GM12865 (cell line): Measurements from ENCODE around the gene GPC6.

Experiments
- DNase-seq: peaks from one replicate; pipeline ENCODE4 v3.0.0; 2010; ENCODE audit warnings: low read depth
- H3K4me3 ChIP-seq: 2 replicates; pipeline ENCODE4 v1.5.1; 2011; ENCODE audit warnings: mild to moderate bottlenecking, low read depth, low read length, control low read depth
- TF ChIP-seq, protein P1 (sequence below): IDR thresholded peaks from 2 replicates; pipeline ENCODE4 v1.5.1; 2011; ENCODE audit warnings: low read length, control low read depth, low read depth, inconsistent platforms; ENCODE audit not compliant: insufficient read depth; ENCODE audit errors: missing control alignments

GPC6 gene

DNA sequence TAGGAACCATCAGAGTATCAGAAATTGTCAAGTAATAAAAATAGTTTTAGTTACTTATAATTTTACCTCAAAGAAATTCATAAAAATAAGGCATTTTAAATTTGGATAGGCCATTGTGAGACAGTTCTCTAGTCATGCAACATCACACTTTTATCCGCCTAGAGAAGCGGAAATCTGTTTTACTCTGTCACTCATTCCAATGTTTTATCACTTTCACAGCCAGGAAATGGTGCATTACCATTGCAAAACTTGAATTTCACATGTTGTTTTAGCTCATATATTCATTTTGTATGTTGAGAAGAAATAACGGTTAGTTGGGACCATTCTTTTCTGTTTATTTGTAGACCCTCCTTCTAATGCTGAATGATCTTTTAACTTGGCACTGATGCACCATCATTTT, 427.2 kb downstream of the GPC6 start:
- H3K4me3 ChIP-seq: no peak overlapping the region
- TF ChIP-seq, protein P1, sequence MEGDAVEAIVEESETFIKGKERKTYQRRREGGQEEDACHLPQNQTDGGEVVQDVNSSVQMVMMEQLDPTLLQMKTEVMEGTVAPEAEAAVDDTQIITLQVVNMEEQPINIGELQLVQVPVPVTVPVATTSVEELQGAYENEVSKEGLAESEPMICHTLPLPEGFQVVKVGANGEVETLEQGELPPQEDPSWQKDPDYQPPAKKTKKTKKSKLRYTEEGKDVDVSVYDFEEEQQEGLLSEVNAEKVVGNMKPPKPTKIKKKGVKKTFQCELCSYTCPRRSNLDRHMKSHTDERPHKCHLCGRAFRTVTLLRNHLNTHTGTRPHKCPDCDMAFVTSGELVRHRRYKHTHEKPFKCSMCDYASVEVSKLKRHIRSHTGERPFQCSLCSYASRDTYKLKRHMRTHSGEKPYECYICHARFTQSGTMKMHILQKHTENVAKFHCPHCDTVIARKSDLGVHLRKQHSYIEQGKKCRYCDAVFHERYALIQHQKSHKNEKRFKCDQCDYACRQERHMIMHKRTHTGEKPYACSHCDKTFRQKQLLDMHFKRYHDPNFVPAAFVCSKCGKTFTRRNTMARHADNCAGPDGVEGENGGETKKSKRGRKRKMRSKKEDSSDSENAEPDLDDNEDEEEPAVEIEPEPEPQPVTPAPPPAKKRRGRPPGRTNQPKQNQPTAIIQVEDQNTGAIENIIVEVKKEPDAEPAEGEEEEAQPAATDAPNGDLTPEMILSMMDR: no peak
- DNase-seq: no peak

DNA sequence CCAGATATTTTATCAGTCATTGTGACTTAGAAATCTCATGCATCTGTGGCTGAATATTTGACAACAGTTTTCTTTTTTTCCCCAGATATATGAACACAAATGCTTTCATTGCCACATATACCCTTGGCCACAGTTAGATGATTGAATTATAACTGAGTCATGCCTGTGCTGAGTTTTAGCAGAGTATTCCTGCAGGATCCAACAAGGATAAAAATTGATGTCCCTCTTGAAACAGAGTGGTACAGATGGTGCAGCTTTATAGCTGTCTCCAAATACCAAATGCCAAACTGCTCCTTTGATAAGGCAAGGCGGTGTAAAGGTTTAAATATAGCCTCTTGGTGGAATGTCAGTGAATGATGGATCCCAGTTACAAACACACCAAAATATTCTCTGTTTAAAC, 428.5 kb downstream of the GPC6 start:
- DNase-seq: no peak
- no peak overlapping the region for H3K4me3 ChIP-seq
- TF ChIP-seq, protein P1: no peak

DNA sequence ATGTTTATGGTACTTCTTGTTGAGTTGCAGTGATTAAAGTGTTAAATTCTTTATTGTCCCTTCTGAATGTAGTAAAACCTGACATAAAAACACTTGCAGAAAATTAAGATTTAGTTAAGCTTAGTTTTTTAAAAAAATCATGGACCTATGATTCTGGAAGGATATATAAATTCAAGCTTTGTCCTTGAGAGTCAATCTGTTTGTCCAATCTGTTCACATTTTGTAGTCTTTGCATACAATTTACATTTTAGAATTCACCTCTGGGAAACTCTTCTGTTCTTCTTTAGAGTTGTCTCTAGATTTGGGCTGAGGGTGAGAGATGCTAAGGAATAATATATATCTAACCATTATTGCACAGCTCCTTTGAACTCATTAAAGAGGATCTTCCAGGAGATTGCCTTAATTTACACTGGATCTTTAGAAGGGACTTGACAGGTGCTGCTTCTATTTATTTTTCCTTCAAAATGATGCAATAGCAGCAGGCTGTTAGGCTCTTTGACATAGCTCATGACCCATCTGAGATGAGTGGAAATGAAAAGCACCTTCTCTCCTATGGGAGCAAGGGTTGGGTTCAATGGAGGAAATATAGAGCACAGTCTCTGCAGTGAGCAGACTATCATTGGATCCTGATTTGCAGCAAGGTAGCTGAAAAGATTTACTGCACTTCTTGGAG, 433.9 kb downstream of the GPC6 start:
- no peak overlapping the region for H3K4me3 ChIP-seq
- TF ChIP-seq, protein P1: no peak
- no peak for DNase-seq

DNA sequence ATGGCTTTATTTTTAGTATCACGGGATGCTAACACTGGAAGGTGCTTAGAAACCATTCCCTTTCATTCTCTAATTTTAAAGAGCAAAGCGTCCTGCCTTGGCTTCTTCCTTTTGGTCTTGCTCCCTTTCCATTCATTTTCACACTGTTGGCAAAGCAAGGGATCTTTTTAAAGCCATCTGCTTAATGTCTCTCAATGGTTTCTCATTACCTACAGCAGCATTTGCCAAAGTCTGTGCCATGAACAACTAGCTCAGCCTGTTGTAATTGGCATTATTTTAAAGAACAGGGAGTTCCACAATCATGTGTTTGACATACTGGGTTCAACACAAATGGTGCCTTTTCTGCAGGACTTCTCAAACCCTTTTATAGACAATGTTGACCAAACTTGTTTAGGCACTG, 444.3 kb downstream of the GPC6 start:
- DNase-seq: no peak
- TF ChIP-seq, protein P1: no peak
- H3K4me3 ChIP-seq: no peak overlapping the region

DNA sequence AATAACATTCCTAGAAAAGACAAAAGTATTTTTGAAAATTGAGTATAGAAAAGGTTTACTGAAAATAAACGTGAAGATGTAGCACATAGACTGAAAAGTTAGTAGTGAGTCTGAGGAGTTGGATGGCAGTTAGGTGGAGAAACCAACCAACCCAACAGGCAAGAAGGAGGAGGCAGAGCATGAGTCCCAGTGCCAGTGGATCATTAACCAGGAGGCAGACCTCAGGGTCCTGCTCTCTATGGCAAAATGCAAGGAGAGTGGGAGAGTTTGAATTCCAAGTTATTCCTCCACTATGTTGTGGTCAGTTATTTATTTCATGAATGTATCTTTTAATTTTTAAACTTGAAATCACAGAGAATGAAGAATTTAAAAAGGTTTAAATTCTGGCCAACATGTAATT, 446.4 kb downstream of the GPC6 start:
- no peak overlapping the region for H3K4me3 ChIP-seq
- TF ChIP-seq, protein P1: no peak
- DNase-seq: no peak

DNA sequence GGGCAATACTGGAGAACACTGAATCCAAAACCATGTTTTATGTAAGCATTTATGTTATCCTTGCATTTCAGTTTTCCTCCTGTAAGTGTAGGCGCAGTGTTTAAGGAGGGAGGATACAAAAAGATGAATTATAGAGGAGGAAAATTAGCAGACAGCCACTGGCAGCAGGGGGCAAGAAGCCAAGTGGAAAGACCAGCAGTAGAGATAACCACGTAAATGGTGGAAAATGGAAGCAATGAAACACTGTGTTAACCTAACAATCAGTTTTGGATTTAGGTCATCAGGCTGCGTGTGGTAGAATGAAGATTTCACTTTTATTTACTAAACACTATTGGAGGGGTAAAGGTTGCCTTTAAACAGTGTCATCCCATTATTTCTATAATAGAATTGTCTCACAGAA, 447.3 kb downstream of the GPC6 start:
- DNase-seq: no peak
- no peak overlapping the region for H3K4me3 ChIP-seq
- TF ChIP-seq, protein P1: no peak

DNA sequence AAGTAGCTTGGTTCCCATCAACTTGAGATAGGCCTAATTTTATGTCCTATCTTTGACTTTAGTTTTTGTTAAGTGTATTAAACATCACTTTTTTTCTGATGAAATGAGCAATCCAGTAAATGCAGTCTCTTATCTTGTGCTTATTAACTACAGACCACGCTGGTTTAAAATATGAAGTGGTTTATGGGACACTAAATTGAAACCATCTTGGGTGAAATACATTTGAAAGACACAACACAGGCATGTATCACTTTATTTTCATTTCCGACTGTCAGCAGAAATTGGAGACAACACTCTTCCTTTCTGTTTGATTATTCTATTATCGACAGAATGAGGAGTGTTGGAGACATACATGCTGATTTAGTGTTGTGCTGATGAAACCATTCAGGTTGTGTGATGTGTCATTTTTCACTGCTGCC, 447.7 kb downstream of the GPC6 start:
- H3K4me3 ChIP-seq: no peak overlapping the region
- DNase-seq: no peak
- TF ChIP-seq, protein P1: no peak
